ENCODE measurements around the gene LAMTOR2.

- TF ChIP-seq CTCF (IDR thresholded peaks at IDR 0.05): peak; percentile 93 to 99 (median 97)
- TF ChIP-seq POLR2A (IDR thresholded peaks at IDR 0.05): no peak
- TF ChIP-seq POLR2AphosphoS5 (IDR thresholded peaks at IDR 0.05; ENCODE audit: insufficient read depth in 1 of 2, low read depth in 1 of 2): peak; percentile 73 to 82
Observed at GRCh38 chr1:156096640-156097391, 42.2 kb downstream of the LAMTOR2 start.
